ENCODE data around the gene DSE. TPM values are rescaled to one million over a fixed set of nuclear protein-coding genes. Genes with fewer than 3 reads are reported as not detected.

The DSE gene
- total RNA-seq, 1 experiment from 2014 or later: 5.4 TPM

DNA sequence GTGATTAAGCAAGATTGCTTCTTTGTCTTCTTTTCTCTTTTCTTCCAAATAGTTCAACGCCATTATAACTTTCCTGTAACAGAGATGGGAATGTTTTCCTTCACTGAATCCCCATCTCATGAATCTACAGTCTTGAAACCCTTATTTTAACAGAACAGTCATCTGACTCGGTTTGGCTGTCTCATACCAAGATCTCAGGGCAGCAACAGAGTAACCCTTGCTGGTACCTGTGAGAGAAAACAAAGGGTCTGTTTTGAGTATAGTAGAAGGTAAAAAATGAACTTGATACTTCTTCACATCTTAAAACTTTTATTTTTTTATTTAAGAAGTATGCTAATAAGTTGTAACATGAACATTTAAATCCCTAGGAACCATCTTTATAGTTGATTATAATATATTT lies 19.6 kb upstream of the DSE start:
- intact Hi-C loops (cut with micrococcal nuclease; ENCODE audit: unreplicated experiment) (no loop called here), in situ Hi-C loops (cut with HindIII; ENCODE audit: low pct_unique_long_range_greater_than_20kb, low sequenced_read_pairs) (no loop called here)
- Histone ChIP-seq H3K27me3 (ENCODE audit: control insufficient read depth, insufficient read depth, low read length) (peaks cover 8% of the 10 kb centered on the region; the same call in 1 of the 2 replicates), H3K4me3 (ENCODE audit: low read depth in 2 of 2, low read length in 2 of 2) (no peak overlapping the region), H3K27ac (ENCODE audit: low read length) (no peak overlapping the region), H3K4me1 (ENCODE audit: control insufficient read depth, insufficient read depth, low read length) (no peaks in the 10 kb centered on the region), H3K36me3 (ENCODE audit: control insufficient read depth, insufficient read depth, low read length) (no peaks in the 10 kb centered on the region), H3K9me3 (ENCODE audit: control insufficient read depth, insufficient read depth, low read depth, low read length) (no peaks in the 10 kb centered on the region)
- no peak for DNase-seq (ENCODE audit: low read depth, low spot score)
- TF ChIP-seq SIN3A (IDR thresholded peaks at IDR 0.05; ENCODE audit: borderline replicate concordance, insufficient read depth, low read depth, low read length): no peak
- no peak for TF ChIP-seq TCF7L2 (IDR thresholded peaks at IDR 0.05; ENCODE audit: low read depth, low read length)
- TF ChIP-seq, protein P1, sequence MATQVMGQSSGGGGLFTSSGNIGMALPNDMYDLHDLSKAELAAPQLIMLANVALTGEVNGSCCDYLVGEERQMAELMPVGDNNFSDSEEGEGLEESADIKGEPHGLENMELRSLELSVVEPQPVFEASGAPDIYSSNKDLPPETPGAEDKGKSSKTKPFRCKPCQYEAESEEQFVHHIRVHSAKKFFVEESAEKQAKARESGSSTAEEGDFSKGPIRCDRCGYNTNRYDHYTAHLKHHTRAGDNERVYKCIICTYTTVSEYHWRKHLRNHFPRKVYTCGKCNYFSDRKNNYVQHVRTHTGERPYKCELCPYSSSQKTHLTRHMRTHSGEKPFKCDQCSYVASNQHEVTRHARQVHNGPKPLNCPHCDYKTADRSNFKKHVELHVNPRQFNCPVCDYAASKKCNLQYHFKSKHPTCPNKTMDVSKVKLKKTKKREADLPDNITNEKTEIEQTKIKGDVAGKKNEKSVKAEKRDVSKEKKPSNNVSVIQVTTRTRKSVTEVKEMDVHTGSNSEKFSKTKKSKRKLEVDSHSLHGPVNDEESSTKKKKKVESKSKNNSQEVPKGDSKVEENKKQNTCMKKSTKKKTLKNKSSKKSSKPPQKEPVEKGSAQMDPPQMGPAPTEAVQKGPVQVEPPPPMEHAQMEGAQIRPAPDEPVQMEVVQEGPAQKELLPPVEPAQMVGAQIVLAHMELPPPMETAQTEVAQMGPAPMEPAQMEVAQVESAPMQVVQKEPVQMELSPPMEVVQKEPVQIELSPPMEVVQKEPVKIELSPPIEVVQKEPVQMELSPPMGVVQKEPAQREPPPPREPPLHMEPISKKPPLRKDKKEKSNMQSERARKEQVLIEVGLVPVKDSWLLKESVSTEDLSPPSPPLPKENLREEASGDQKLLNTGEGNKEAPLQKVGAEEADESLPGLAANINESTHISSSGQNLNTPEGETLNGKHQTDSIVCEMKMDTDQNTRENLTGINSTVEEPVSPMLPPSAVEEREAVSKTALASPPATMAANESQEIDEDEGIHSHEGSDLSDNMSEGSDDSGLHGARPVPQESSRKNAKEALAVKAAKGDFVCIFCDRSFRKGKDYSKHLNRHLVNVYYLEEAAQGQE (IDR thresholded peaks at IDR 0.05; ENCODE audit: insufficient read depth in 1 of 2, low read depth in 2 of 2, low read length in 1 of 2): no peak
- TF ChIP-seq, protein P2, sequence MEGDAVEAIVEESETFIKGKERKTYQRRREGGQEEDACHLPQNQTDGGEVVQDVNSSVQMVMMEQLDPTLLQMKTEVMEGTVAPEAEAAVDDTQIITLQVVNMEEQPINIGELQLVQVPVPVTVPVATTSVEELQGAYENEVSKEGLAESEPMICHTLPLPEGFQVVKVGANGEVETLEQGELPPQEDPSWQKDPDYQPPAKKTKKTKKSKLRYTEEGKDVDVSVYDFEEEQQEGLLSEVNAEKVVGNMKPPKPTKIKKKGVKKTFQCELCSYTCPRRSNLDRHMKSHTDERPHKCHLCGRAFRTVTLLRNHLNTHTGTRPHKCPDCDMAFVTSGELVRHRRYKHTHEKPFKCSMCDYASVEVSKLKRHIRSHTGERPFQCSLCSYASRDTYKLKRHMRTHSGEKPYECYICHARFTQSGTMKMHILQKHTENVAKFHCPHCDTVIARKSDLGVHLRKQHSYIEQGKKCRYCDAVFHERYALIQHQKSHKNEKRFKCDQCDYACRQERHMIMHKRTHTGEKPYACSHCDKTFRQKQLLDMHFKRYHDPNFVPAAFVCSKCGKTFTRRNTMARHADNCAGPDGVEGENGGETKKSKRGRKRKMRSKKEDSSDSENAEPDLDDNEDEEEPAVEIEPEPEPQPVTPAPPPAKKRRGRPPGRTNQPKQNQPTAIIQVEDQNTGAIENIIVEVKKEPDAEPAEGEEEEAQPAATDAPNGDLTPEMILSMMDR (IDR thresholded peaks at IDR 0.05): no peak
- TF ChIP-seq POLR2AphosphoS5 (IDR thresholded peaks at IDR 0.05; ENCODE audit: low read depth, low read length): no peak
- BruUV-seq (replicated peaks): no TSS peak
- CTCF ChIA-PET: no interaction called here
- ATAC-seq: no peak
- POLR2A ChIA-PET: no interaction called here

DNA sequence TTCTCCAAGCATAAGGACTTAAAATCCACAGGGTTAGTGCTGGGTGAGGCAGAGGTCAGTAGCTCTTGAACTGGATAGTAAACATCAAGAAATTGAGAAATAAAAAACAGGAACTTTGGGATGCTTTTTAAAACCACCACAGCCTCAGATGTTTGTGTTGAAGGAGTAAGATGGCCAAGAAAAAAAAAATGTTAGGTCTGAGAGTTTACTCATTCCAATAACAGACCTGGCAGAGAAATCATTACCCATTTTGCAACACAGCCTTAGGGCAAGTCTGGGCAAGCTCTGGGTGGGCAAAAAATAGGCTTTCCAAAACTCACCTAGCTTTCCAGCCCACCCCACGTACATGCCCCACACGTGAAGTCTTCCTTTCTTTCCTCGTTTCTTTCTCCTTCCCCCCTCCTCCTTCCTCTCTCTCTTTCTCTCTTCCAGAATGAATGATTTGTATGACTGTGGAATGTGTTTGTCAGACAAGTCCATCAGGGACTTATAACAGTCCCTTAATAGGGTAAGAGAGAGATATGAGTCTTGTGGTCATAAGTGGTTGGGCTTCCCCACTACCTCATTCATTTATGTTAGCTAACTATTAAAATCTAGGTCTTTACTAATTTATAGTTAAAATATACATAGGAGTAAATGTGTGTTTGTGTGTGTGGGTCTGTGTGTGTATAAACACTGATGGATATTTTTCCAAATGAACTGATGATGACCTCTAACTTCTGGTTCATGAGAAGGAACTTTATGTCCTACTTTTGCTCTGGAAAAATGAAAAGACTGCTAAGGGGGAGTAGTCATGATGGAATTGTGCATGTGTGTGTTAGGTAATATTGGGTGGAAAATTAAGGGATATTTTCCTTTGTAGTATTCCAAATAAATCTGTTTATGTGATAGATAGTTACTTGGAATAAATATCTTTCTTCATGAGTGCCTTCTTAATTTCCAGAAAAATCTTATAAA lies 18.0 kb upstream of the DSE start:
- no peak for DNase-seq (ENCODE audit: low read depth, low spot score)
- Histone ChIP-seq H3K4me3 (ENCODE audit: low read depth in 2 of 2, low read length in 2 of 2) (no peak overlapping the region), H3K36me3 (ENCODE audit: control insufficient read depth, insufficient read depth, low read length) (no peaks in the 10 kb centered on the region), H3K27ac (ENCODE audit: low read length) (no peak overlapping the region), H3K27me3 (ENCODE audit: control insufficient read depth, insufficient read depth, low read length) (peaks cover 8% of the 10 kb centered on the region; the same call in 1 of the 2 replicates), H3K4me1 (ENCODE audit: control insufficient read depth, insufficient read depth, low read length) (no peaks in the 10 kb centered on the region), H3K9me3 (ENCODE audit: control insufficient read depth, insufficient read depth, low read depth, low read length) (no peaks in the 10 kb centered on the region)
- TF ChIP-seq SIN3A (IDR thresholded peaks at IDR 0.05; ENCODE audit: borderline replicate concordance, insufficient read depth, low read depth, low read length) (no peak), POLR2AphosphoS5 (IDR thresholded peaks at IDR 0.05; ENCODE audit: low read depth, low read length) (no peak), TCF7L2 (IDR thresholded peaks at IDR 0.05; ENCODE audit: low read depth, low read length) (no peak)
- TF ChIP-seq, protein P1 (IDR thresholded peaks at IDR 0.05; ENCODE audit: insufficient read depth in 1 of 2, low read depth in 2 of 2, low read length in 1 of 2): no peak
- TF ChIP-seq, protein P2 (IDR thresholded peaks at IDR 0.05): no peak
- CTCF ChIA-PET: no interaction called here
- POLR2A ChIA-PET: no interaction called here
- no TSS peak for BruUV-seq (replicated peaks)
- ATAC-seq: no peak
- in situ Hi-C loops (cut with HindIII; ENCODE audit: low pct_unique_long_range_greater_than_20kb, low sequenced_read_pairs) (no loop called here), intact Hi-C loops (cut with micrococcal nuclease; ENCODE audit: unreplicated experiment) (no loop called here)

Data from Panc1 (cell line).